Epithelial cell of prostate (primary cell): Measurements from ENCODE around the gene C1orf232.

Experiments
- DNase-seq: peaks from one replicate; pipeline ENCODE4 v3.0.0-alpha.2; 2011; ENCODE audit warnings: low read depth, low spot score
- H3K27ac ChIP-seq: fragments of 450-650 bp; 2 replicates; pipeline ENCODE4 v1.5.1; 2017; ENCODE audit warnings: mild to moderate bottlenecking

Gene C1orf232

GRCh38 chr1:26168410-26169197, at the start of gene C1orf232:
Gene C1orf232 (minus strand): TSS chr1:26168963. CDS start chr1:26168499, 464 bp downstream.
- peak within 1 kb of the TSS; percentile 30 for H3K27ac ChIP-seq
- DNase-seq = no peak

GRCh38 chr1:26215246-26215645, 46.5 kb upstream of the C1orf232 start:
- DNase-seq = no peak
- H3K27ac ChIP-seq = no peak overlapping the region

GRCh38 chr1:26213335-26213905, 44.7 kb upstream of the C1orf232 start:
- DNase-seq = no peak
- H3K27ac ChIP-seq = no peak overlapping the region

- no peak for DNase-seq
- no peak overlapping the region for H3K27ac ChIP-seq
Measured at GRCh38 chr1:26212726-26213125, 44.0 kb upstream of the C1orf232 start.

GRCh38 chr1:26210147-26210870, 41.5 kb upstream of the C1orf232 start:
- no peak overlapping the region for H3K27ac ChIP-seq
- no peak for DNase-seq

GRCh38 chr1:26203642-26204318, 35.0 kb upstream of the C1orf232 start:
- DNase-seq = no peak
- H3K27ac ChIP-seq = no peak overlapping the region

GRCh38 chr1:26200413-26200812, 31.6 kb upstream of the C1orf232 start:
- no peak for DNase-seq

GRCh38 chr1:26197813-26198212, 29.1 kb upstream of the C1orf232 start:
- DNase-seq = no peak
- H3K27ac ChIP-seq = no peak overlapping the region

More at GRCh38 chr1:26200413-26200812, 31.6 kb upstream of the C1orf232 start:
- no peak overlapping the region for H3K27ac ChIP-seq

- DNase-seq = no peak
Measured at GRCh38 chr1:26197301-26197700, 28.5 kb upstream of the C1orf232 start.

GRCh38 chr1:26195805-26196204, 27.0 kb upstream of the C1orf232 start:
- no peak for DNase-seq
- H3K27ac ChIP-seq = no peak overlapping the region

More at GRCh38 chr1:26197301-26197700, 28.5 kb upstream of the C1orf232 start:
- no peak overlapping the region for H3K27ac ChIP-seq

GRCh38 chr1:26191739-26192138, 23.0 kb upstream of the C1orf232 start:
- no peak for DNase-seq
- H3K27ac ChIP-seq = no peak overlapping the region

GRCh38 chr1:26190373-26190987, 21.7 kb upstream of the C1orf232 start, which contains the start of gene CATSPER4:
Gene CATSPER4 (plus strand): TSS chr1:26190602. CDS start chr1:26190628, 26 bp downstream.
- no peak within 1 kb of the TSS for H3K27ac ChIP-seq
- DNase-seq = no peak

- no peak for DNase-seq
- no peak overlapping the region for H3K27ac ChIP-seq
Measured at GRCh38 chr1:26189751-26190275, 21.1 kb upstream of the C1orf232 start.

- no peak for DNase-seq
- H3K27ac ChIP-seq = no peak overlapping the region
Measured at GRCh38 chr1:26189331-26189730, 20.6 kb upstream of the C1orf232 start.

GRCh38 chr1:26188477-26188876, 19.7 kb upstream of the C1orf232 start:
- DNase-seq = no peak
- no peak overlapping the region for H3K27ac ChIP-seq

GRCh38 chr1:26187882-26188281, 19.1 kb upstream of the C1orf232 start:
- no peak overlapping the region for H3K27ac ChIP-seq
- DNase-seq = no peak

GRCh38 chr1:26184883-26185282, 16.1 kb upstream of the C1orf232 start:
- no peak for DNase-seq

GRCh38 chr1:26184086-26184485, 15.3 kb upstream of the C1orf232 start:
- no peak for DNase-seq
- H3K27ac ChIP-seq = no peak overlapping the region

More at GRCh38 chr1:26184883-26185282, 16.1 kb upstream of the C1orf232 start:
- H3K27ac ChIP-seq = no peak overlapping the region

- no peak for DNase-seq
Measured at GRCh38 chr1:26182383-26182696, 13.6 kb upstream of the C1orf232 start.

More at GRCh38 chr1:26182383-26182696, 13.6 kb upstream of the C1orf232 start:
- peak overlapping the region; percentile 59 for H3K27ac ChIP-seq
